Skeletal muscle cell (primary cell): ENCODE results near the gene DOCK2.
"Not testable (repeated sequence)": the region's sequence is repeated elsewhere in the genome, so short reads cannot be mapped to it uniquely, and the experiment has no call there.

ENCODE experiments used
- DNase-seq: peaks from one replicate; pipeline ENCODE4 v3.0.0-alpha.2; 2010; ENCODE audit warnings: low read depth
- H3K4me3 ChIP-seq: 2 replicates; pipeline ENCODE4 v1.5.1; 2011; ENCODE audit warnings: low read depth, mild to moderate bottlenecking, control low read depth, low read length, moderate library complexity

Gene DOCK2

GRCh38 chr5:169803077-169803981, 166.3 kb downstream of the DOCK2 start:
- H3K4me3 ChIP-seq, result no peak overlapping the region
- DNase-seq, result peak; percentile 98

- peak; percentile 35 for DNase-seq
- H3K4me3 ChIP-seq, result no peak overlapping the region
Measured at GRCh38 chr5:169804861-169805260, 167.8 kb downstream of the DOCK2 start.

GRCh38 chr5:169805527-169805934, 168.5 kb downstream of the DOCK2 start:
- DNase-seq, result peak; percentile 56
- H3K4me3 ChIP-seq, result no peak overlapping the region

- no peak overlapping the region for H3K4me3 ChIP-seq
- no peak for DNase-seq
Measured at GRCh38 chr5:169805937-169806700, 169.0 kb downstream of the DOCK2 start.

GRCh38 chr5:169808118-169808581, 171.1 kb downstream of the DOCK2 start:
- no peak for DNase-seq
- H3K4me3 ChIP-seq, result no peak overlapping the region

GRCh38 chr5:169808880-169809279, 171.8 kb downstream of the DOCK2 start:
- not testable (repeated sequence) for H3K4me3 ChIP-seq, DNase-seq

GRCh38 chr5:169809281-169809680, 172.2 kb downstream of the DOCK2 start:
- H3K4me3 ChIP-seq, result no peak overlapping the region
- no peak for DNase-seq

- no peak for DNase-seq
- no peak overlapping the region for H3K4me3 ChIP-seq
Measured at GRCh38 chr5:169810524-169810923, 173.4 kb downstream of the DOCK2 start.

- H3K4me3 ChIP-seq, result no peak overlapping the region
- DNase-seq, result no peak
Measured at GRCh38 chr5:169811023-169811422, 173.9 kb downstream of the DOCK2 start.

- no peak for DNase-seq
- no peak overlapping the region for H3K4me3 ChIP-seq
Measured at GRCh38 chr5:169811680-169812079, 174.6 kb downstream of the DOCK2 start.

- no peak for DNase-seq
- H3K4me3 ChIP-seq, result no peak overlapping the region
Measured at GRCh38 chr5:169812786-169813185, 175.7 kb downstream of the DOCK2 start.

- DNase-seq, result no peak
- no peak overlapping the region for H3K4me3 ChIP-seq
Measured at GRCh38 chr5:169814045-169814444, 177.0 kb downstream of the DOCK2 start.

GRCh38 chr5:169814522-169814921, 177.4 kb downstream of the DOCK2 start:
- no peak for DNase-seq
- H3K4me3 ChIP-seq, result no peak overlapping the region

- DNase-seq, result no peak
- no peak overlapping the region for H3K4me3 ChIP-seq
Measured at GRCh38 chr5:169817031-169817430, 180.0 kb downstream of the DOCK2 start.

- no peak for DNase-seq
Measured at GRCh38 chr5:169826618-169827017, 189.5 kb downstream of the DOCK2 start.

GRCh38 chr5:169827769-169828168, 190.7 kb downstream of the DOCK2 start:
- H3K4me3 ChIP-seq, result no peak overlapping the region
- DNase-seq, result no peak

More at GRCh38 chr5:169826618-169827017, 189.5 kb downstream of the DOCK2 start:
- no peak overlapping the region for H3K4me3 ChIP-seq

- no peak for DNase-seq
Measured at GRCh38 chr5:169828385-169828784, 191.3 kb downstream of the DOCK2 start.

GRCh38 chr5:169831331-169831730, 194.3 kb downstream of the DOCK2 start:
- no peak overlapping the region for H3K4me3 ChIP-seq
- peak; percentile 5 for DNase-seq

More at GRCh38 chr5:169828385-169828784, 191.3 kb downstream of the DOCK2 start:
- H3K4me3 ChIP-seq, result no peak overlapping the region

- H3K4me3 ChIP-seq, result no peak overlapping the region
- no peak for DNase-seq
Measured at GRCh38 chr5:169832304-169832703, 195.2 kb downstream of the DOCK2 start.

GRCh38 chr5:169832845-169833244, 195.8 kb downstream of the DOCK2 start:
- no peak for DNase-seq
- no peak overlapping the region for H3K4me3 ChIP-seq
